GM23338 (cell line): Measurements from ENCODE around the gene SCG2. TPM values are rescaled to one million over a fixed set of nuclear protein-coding genes. Genes with fewer than 3 reads are reported as not detected.

ENCODE experiments used
- ATAC-seq: fragments of 200-7000 bp; cut with Tn5 transposase; 3 replicates; pipeline ENCODE4 v1.9.1; 2020
- DNase-seq: peaks from one replicate; pipeline ENCODE4 v3.0.0-alpha.2; 2015; ENCODE audit warnings: low spot score
- H2AFZ ChIP-seq: fragments of 200-600 bp; sonication (generic); 2 replicates; pipeline ENCODE4 v1.8.0; 2016; ENCODE audit warnings: antibody characterized with exemption, mild to moderate bottlenecking, moderate library complexity
- H3F3A ChIP-seq: fragments of 200-600 bp; sonication (generic); replicated peaks from 2 replicates; pipeline ENCODE4 v1.8.0; 2017; ENCODE audit warnings: antibody characterized with exemption, mixed run types, low read depth
- H3K27ac ChIP-seq: fragments of 200-600 bp; sonication (generic); 2 replicates; pipeline ENCODE4 v1.6.1; 2016; ENCODE audit warnings: low read depth
- H3K27me3 ChIP-seq: fragments of 200-600 bp; sonication (generic); 2 replicates; pipeline ENCODE4 v1.8.0; 2016; ENCODE audit warnings: mild to moderate bottlenecking, mixed run types, moderate library complexity; ENCODE audit not compliant: insufficient read depth
- H3K36me3 ChIP-seq: fragments of 200-600 bp; sonication (generic); 2 replicates; pipeline ENCODE4 v1.8.0; 2016; ENCODE audit warnings: mild to moderate bottlenecking; ENCODE audit not compliant: insufficient read depth
- H3K4me1 ChIP-seq: fragments of 200-600 bp; sonication (generic); 2 replicates; pipeline ENCODE4 v1.8.0; 2016; ENCODE audit warnings: mild to moderate bottlenecking, moderate library complexity; ENCODE audit not compliant: insufficient read depth
- H3K4me2 ChIP-seq: fragments of 200-600 bp; sonication (generic); 2 replicates; pipeline ENCODE4 v1.7.1; 2017; ENCODE audit warnings: mixed run types
- H3K4me3 ChIP-seq: fragments of 200-600 bp; sonication (generic); 2 replicates; pipeline ENCODE4 v1.6.1; 2016; ENCODE audit warnings: mixed run types
- H3K79me2 ChIP-seq: fragments of 200-600 bp; sonication (generic); replicated peaks from 2 replicates; pipeline ENCODE4 v1.8.0; 2017; ENCODE audit warnings: mild to moderate bottlenecking; ENCODE audit not compliant: insufficient read depth
- H3K9me2 ChIP-seq: fragments of 200-600 bp; sonication (generic); 2 replicates; pipeline ENCODE4 v1.8.0; 2017; ENCODE audit not compliant: insufficient read depth
- H4K20me1 ChIP-seq: fragments of 200-600 bp; sonication (generic); replicated peaks from 2 replicates; pipeline ENCODE4 v1.8.0; 2017; ENCODE audit warnings: mild to moderate bottlenecking; ENCODE audit not compliant: insufficient read depth
- H3K27ac Mint-ChIP-seq: 2 replicates; pipeline ENCODE4 v1.8.0; 2020; ENCODE audit warnings: inconsistent platforms, mild to moderate bottlenecking, moderate library complexity, mixed read lengths
- H3K27me3 Mint-ChIP-seq: 3 replicates; pipeline ENCODE4 v1.8.0; 2022; ENCODE audit warnings: low read depth, mild to moderate bottlenecking, moderate library complexity, mixed read lengths, inconsistent platforms; ENCODE audit not compliant: insufficient read depth, poor library complexity
- H3K36me3 Mint-ChIP-seq: 3 replicates; pipeline ENCODE4 v1.8.0; 2021; ENCODE audit warnings: low read depth, mild to moderate bottlenecking, inconsistent platforms, moderate library complexity, mixed read lengths
- H3K4me1 Mint-ChIP-seq: 3 replicates; pipeline ENCODE4 v1.8.0; 2020; ENCODE audit warnings: mild to moderate bottlenecking, inconsistent platforms, mixed read lengths
- H3K4me3 Mint-ChIP-seq: 3 replicates; pipeline ENCODE4 v1.8.0; 2021; ENCODE audit warnings: moderate library complexity, mild to moderate bottlenecking, inconsistent platforms, mixed read lengths
- H3K9me3 Mint-ChIP-seq: 3 replicates; pipeline ENCODE4 v1.8.0; 2020; ENCODE audit warnings: moderate library complexity, mild to moderate bottlenecking, inconsistent platforms, mixed read lengths
- EZH2 ChIP-seq: fragments of 200-600 bp; sonication (generic); IDR thresholded peaks from one replicate; pipeline ENCODE4 v1.8.0; 2017; ENCODE audit warnings: antibody characterized with exemption, mild to moderate bottlenecking, low read depth; ENCODE audit not compliant: unreplicated experiment
- EZH2phosphoT487 ChIP-seq: fragments of 200-600 bp; sonication (generic); IDR thresholded peaks from one replicate; pipeline ENCODE4 v1.8.1; 2018; ENCODE audit warnings: antibody characterized with exemption; ENCODE audit not compliant: unreplicated experiment
- JUNB ChIP-seq: IDR thresholded peaks from one replicate; pipeline ENCODE4 v1.6.1; 2016; ENCODE audit warnings: antibody characterized with exemption; ENCODE audit not compliant: unreplicated experiment
- NANOG ChIP-seq: IDR thresholded peaks from 2 replicates; pipeline ENCODE4 v1.6.1; 2016; ENCODE audit warnings: antibody characterized with exemption, borderline replicate concordance
- POLR2AphosphoS5 ChIP-seq: IDR thresholded peaks from 2 replicates; pipeline ENCODE4 v1.6.1; 2016; ENCODE audit warnings: antibody characterized with exemption, low read depth
- STAT1 ChIP-seq: IDR thresholded peaks from one replicate; pipeline ENCODE4 v1.6.1; 2016; ENCODE audit warnings: antibody characterized with exemption; ENCODE audit not compliant: unreplicated experiment
- ZNF114 ChIP-seq: fragments of 250-450 bp; sonication (Bioruptor Pico); IDR thresholded peaks from 2 replicates; pipeline ENCODE4 v1.5.0; 2020; ENCODE audit warnings: mild to moderate bottlenecking, moderate library complexity
- polyA plus RNA-seq: library from polyadenylated mRNA; unstranded; fragments of >200 nt; fragmentation: Nextera tagmentation; extraction: Ambion mirVana; gene quantifications from 2 replicates; pipeline ENCODE4 v1.2.1, GENCODE V29; 2016
- total RNA-seq: library from RNA; depleted of rRNA; stranded (reverse); fragments of >200 nt; shearing (Covaris generic); gene quantifications from 2 replicates; pipeline ENCODE4 v1.2.3, GENCODE V29; 2014
- TF ChIP-seq, protein P1 (sequence below): IDR thresholded peaks from one replicate; pipeline ENCODE4 v1.6.1; 2018; ENCODE audit warnings: antibody characterized with exemption; ENCODE audit not compliant: unreplicated experiment
- TF ChIP-seq, protein P2 (sequence below): IDR thresholded peaks from 2 replicates; pipeline ENCODE4 v1.6.1; 2016; ENCODE audit warnings: antibody characterized with exemption
- TF ChIP-seq, protein P3 (sequence below), 2 experiments: fragments of 200-600 bp in 1 of 2; sonication (generic) in 1 of 2; conservative IDR thresholded peaks; 2 replicates each; pipeline versions ENCODE4 v1.5.1 to v1.6.1; 2016 to 2017; ENCODE audit warnings: antibody characterized with exemption in 2 of 2, low read depth in 2 of 2, mild to moderate bottlenecking in 2 of 2, moderate library complexity in 1 of 2

The SCG2 gene
- total and polyA plus RNA-seq, 2 experiments from 2014 or later: 0.18 to 0.31 TPM

DNA sequence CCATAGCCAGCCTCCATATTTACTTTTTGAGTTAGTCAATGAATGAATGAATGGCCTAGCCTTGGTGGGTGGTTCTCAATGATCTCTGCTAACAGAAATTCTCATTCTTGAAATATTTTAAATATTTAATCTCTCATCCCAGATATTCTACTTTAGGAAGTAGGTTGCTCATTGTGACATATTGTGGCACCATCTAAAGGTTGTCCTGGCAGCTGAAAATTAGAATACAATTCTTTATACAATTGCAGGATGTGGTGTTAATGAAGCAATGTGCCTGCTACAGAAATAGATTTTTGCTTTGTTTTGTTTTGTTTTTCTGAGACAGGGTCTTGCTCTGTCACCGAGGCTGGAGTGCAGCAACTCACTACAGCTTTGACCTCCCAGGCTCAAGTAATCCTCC, 35.8 kb downstream of the SCG2 start (continued):
- TF ChIP-seq NANOG: no peak
- TF ChIP-seq EZH2: no peak
- no peak for TF ChIP-seq EZH2phosphoT487
- no peak for TF ChIP-seq STAT1
- TF ChIP-seq JUNB: no peak
- TF ChIP-seq POLR2AphosphoS5: no peak
- TF ChIP-seq, protein P1, sequence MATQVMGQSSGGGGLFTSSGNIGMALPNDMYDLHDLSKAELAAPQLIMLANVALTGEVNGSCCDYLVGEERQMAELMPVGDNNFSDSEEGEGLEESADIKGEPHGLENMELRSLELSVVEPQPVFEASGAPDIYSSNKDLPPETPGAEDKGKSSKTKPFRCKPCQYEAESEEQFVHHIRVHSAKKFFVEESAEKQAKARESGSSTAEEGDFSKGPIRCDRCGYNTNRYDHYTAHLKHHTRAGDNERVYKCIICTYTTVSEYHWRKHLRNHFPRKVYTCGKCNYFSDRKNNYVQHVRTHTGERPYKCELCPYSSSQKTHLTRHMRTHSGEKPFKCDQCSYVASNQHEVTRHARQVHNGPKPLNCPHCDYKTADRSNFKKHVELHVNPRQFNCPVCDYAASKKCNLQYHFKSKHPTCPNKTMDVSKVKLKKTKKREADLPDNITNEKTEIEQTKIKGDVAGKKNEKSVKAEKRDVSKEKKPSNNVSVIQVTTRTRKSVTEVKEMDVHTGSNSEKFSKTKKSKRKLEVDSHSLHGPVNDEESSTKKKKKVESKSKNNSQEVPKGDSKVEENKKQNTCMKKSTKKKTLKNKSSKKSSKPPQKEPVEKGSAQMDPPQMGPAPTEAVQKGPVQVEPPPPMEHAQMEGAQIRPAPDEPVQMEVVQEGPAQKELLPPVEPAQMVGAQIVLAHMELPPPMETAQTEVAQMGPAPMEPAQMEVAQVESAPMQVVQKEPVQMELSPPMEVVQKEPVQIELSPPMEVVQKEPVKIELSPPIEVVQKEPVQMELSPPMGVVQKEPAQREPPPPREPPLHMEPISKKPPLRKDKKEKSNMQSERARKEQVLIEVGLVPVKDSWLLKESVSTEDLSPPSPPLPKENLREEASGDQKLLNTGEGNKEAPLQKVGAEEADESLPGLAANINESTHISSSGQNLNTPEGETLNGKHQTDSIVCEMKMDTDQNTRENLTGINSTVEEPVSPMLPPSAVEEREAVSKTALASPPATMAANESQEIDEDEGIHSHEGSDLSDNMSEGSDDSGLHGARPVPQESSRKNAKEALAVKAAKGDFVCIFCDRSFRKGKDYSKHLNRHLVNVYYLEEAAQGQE: no peak
- TF ChIP-seq, protein P2, sequence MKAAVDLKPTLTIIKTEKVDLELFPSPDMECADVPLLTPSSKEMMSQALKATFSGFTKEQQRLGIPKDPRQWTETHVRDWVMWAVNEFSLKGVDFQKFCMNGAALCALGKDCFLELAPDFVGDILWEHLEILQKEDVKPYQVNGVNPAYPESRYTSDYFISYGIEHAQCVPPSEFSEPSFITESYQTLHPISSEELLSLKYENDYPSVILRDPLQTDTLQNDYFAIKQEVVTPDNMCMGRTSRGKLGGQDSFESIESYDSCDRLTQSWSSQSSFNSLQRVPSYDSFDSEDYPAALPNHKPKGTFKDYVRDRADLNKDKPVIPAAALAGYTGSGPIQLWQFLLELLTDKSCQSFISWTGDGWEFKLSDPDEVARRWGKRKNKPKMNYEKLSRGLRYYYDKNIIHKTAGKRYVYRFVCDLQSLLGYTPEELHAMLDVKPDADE: no peak

DNA sequence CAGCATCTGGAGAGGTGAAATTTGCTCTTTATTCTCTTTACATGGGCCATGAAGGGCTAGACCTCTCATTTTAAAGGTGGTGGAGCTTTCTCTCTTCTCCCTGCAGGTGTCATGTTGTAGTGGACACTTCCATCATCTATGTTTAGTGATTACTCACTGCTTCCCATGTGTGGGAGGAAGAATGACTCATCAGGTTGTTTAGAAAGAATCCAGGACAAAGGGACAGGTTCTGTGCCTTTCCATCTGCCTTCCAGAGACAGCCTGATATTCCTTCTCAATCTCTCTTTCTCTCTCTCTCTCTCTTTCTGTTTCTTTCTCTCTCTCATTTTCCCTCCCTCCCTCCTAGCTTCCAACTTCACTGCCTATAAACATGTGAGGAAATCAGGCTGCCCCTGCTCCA, 38.7 kb downstream of the SCG2 start:
- Mint-ChIP-seq H3K27me3 (peaks cover 4% of the 10 kb centered on the region), H3K36me3 (no peaks in the 10 kb centered on the region), H3K27ac (peak overlapping the region; percentile 40; the same call in 1 of the 2 replicates), H3K4me1 (peaks cover 18% of the 10 kb centered on the region), H3K9me3 (no peaks in the 10 kb centered on the region), H3K4me3 (no peak overlapping the region)
- Histone ChIP-seq H3K4me2 (no peak overlapping the region), H3K4me3 (no peak overlapping the region), H3K9me2 (no peaks in the 10 kb centered on the region), H3K79me2 (no peaks in the 10 kb centered on the region), H3K36me3 (no peaks in the 10 kb centered on the region), H3F3A (no peaks in the 10 kb centered on the region), H3K4me1 (no peaks in the 10 kb centered on the region), H2AFZ (peak overlapping the region; percentile 95), H3K27ac (no peak overlapping the region), H3K27me3 (no peaks in the 10 kb centered on the region), H4K20me1 (no peaks in the 10 kb centered on the region)
- ATAC-seq (peak; percentile 55), DNase-seq (peak; percentile 28)
- TF ChIP-seq EZH2 (no peak), ZNF114 (CRISPR knock-in tag) (no peak), NANOG (no peak), EZH2phosphoT487 (no peak)
- TF ChIP-seq, protein P2: no peak
- TF ChIP-seq, protein P3, sequence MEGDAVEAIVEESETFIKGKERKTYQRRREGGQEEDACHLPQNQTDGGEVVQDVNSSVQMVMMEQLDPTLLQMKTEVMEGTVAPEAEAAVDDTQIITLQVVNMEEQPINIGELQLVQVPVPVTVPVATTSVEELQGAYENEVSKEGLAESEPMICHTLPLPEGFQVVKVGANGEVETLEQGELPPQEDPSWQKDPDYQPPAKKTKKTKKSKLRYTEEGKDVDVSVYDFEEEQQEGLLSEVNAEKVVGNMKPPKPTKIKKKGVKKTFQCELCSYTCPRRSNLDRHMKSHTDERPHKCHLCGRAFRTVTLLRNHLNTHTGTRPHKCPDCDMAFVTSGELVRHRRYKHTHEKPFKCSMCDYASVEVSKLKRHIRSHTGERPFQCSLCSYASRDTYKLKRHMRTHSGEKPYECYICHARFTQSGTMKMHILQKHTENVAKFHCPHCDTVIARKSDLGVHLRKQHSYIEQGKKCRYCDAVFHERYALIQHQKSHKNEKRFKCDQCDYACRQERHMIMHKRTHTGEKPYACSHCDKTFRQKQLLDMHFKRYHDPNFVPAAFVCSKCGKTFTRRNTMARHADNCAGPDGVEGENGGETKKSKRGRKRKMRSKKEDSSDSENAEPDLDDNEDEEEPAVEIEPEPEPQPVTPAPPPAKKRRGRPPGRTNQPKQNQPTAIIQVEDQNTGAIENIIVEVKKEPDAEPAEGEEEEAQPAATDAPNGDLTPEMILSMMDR (conservative IDR thresholded peaks at IDR 0.05; ENCODE audit: low read depth in 2 of 2): no peak
- TF ChIP-seq, protein P1: no peak
